LNCAP (cell line): ENCODE results near the gene SMPD3.

Experiments used
- CTCF ChIP-seq: fragments of 450-650 bp; IDR thresholded peaks from 2 replicates; pipeline ENCODE4 v1.5.1; 2017; ENCODE audit warnings: mild to moderate bottlenecking

The SMPD3 gene

GRCh38 chr16:68353366-68353765, 94.9 kb downstream of the SMPD3 start:
- no peak for TF ChIP-seq CTCF

DNA sequence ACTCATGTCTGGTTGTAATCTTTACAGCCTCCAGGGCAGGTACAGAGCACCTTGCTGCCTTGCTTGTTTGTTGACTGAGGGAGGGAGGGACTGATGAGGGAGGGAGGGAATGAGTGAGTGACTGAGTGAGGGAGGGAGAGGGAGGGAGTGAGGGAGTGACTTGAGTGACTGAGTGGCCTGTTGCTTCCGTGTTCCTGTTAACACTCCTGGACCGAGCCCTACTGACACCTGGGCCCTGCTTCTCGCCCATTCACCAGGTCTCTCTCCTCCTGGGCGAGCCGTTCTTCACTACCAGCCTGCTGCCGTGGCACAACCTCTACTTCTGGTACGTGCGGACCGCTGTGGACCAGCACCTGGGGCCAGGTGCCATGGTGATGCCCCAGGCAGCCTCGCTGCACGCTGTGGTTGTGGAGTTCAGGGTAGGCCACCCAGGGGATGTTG, 96.3 kb downstream of the SMPD3 start:
- no peak for TF ChIP-seq CTCF

- TF ChIP-seq CTCF: no peak
These were observed 96.8 kb downstream of the SMPD3 start for GRCh38 chr16:68351463-68351862.

DNA sequence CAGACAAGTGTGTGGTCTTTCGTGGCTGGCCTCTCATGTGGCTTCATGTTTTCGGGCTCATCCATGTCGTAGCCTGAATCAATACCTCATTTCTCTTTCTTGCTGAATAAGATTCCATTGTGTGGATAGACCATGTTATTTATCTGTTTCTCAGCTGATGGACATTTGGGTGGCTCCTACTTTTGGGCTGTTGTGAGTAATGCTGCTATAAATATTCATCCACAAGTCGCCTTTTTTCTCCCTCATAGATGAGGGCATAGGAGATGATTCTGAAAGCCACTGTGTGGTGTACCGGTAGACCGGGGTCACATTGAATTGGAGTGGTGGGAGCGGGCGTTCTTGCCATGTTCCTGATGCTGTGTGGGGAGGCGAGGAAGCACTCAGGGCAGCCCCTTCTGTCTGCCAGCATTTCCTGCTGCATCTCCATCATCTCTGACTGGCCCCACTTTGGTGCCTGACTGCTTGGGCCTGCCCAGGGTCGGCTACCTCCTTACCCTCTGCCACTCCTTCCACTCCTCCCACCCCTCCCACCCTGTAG, 97.4 kb downstream of the SMPD3 start:
- TF ChIP-seq CTCF: no peak

- no peak for TF ChIP-seq CTCF
These were observed 98.4 kb downstream of the SMPD3 start for GRCh38 chr16:68349838-68350410.

GRCh38 chr16:68348639-68349445, 99.5 kb downstream of the SMPD3 start:
- TF ChIP-seq CTCF: no peak

DNA sequence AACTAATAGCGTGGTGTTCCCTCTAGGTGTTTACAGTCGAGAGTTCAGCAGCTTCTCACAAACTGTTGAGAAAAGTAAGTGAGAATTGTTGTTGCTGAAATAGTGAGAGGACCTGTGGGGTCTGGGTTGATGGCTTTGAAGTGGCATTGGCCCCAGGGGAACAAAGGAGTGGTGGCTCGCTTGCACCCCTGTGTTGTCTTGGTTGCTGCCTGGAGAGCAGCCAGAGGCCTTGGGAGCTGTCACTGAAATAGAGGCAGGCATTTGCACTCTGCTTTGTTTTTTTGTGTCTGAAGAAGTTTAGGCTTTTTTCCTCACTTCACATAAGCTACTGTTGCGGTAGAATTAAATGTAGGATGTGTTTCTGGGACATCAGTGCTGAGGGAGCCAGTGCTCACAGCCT, 100.7 kb downstream of the SMPD3 start:
- no peak for TF ChIP-seq CTCF
